ENCODE data around the gene PHF21B.

Gene PHF21B

GRCh38 chr22:45014654-45015053 lies 4.8 kb upstream of the PHF21B start:
- DNase-seq (ENCODE audit: low read depth in 2 of 2): no peak

- no peak for DNase-seq (ENCODE audit: low read depth in 2 of 2)
Observed at GRCh38 chr22:45013138-45013537, 3.3 kb upstream of the PHF21B start.

GRCh38 chr22:45010532-45010900 lies 711 bp upstream of the PHF21B start:
- no peak for DNase-seq (ENCODE audit: low read depth in 2 of 2)

GRCh38 chr22:45008751-45009605 lies 827 bp downstream of the PHF21B start:
- DNase-seq (ENCODE audit: low read depth in 2 of 2): no peak

- no peak for DNase-seq (ENCODE audit: low read depth in 2 of 2)
Observed at GRCh38 chr22:45008186-45008681, 1.6 kb downstream of the PHF21B start.

- no peak for DNase-seq (ENCODE audit: low read depth in 2 of 2)
Observed at GRCh38 chr22:45007391-45008185, 2.2 kb downstream of the PHF21B start.

- DNase-seq (ENCODE audit: low read depth in 2 of 2): no peak
Observed at GRCh38 chr22:45006964-45007390, 2.8 kb downstream of the PHF21B start.

GRCh38 chr22:45006111-45006963 lies 3.5 kb downstream of the PHF21B start:
- no peak for DNase-seq (ENCODE audit: low read depth in 2 of 2)

- no peak for DNase-seq (ENCODE audit: low read depth in 2 of 2)
Observed at GRCh38 chr22:45001653-45002052, 8.2 kb downstream of the PHF21B start.

- no peak for DNase-seq (ENCODE audit: low read depth in 2 of 2)
Observed at GRCh38 chr22:45000330-45000729, 9.5 kb downstream of the PHF21B start.

GRCh38 chr22:44999687-45000086 lies 10.1 kb downstream of the PHF21B start:
- DNase-seq (ENCODE audit: low read depth in 2 of 2): no peak

GRCh38 chr22:44999231-44999630 lies 10.6 kb downstream of the PHF21B start:
- no peak for DNase-seq (ENCODE audit: low read depth in 2 of 2)

GRCh38 chr22:44998296-44998695 lies 11.5 kb downstream of the PHF21B start:
- no peak for DNase-seq (ENCODE audit: low read depth in 2 of 2)

- no peak for DNase-seq (ENCODE audit: low read depth in 2 of 2)
Observed at GRCh38 chr22:44997060-44997459, 12.7 kb downstream of the PHF21B start.

- DNase-seq (ENCODE audit: low read depth in 2 of 2): no peak
Observed at GRCh38 chr22:44996648-44997047, 13.2 kb downstream of the PHF21B start.

- no peak for DNase-seq (ENCODE audit: low read depth in 2 of 2)
Observed at GRCh38 chr22:44996120-44996519, 13.7 kb downstream of the PHF21B start.

GRCh38 chr22:44995715-44996114 lies 14.1 kb downstream of the PHF21B start:
- DNase-seq (ENCODE audit: low read depth in 2 of 2): no peak

- DNase-seq (ENCODE audit: low read depth in 2 of 2): no peak
Observed at GRCh38 chr22:44995105-44995514, 14.7 kb downstream of the PHF21B start.

GRCh38 chr22:44994399-44995104 lies 15.3 kb downstream of the PHF21B start:
- DNase-seq (ENCODE audit: low read depth in 2 of 2): no peak

- no peak for DNase-seq (ENCODE audit: low read depth in 2 of 2)
Observed at GRCh38 chr22:44992166-44992565, 17.6 kb downstream of the PHF21B start.

GRCh38 chr22:44991218-44991617 lies 18.6 kb downstream of the PHF21B start:
- no peak for DNase-seq (ENCODE audit: low read depth in 2 of 2)

Data from stimulated activated CD8-positive, alpha-beta memory T cell treated with anti-CD3 and anti-CD28 coated beads, Interleukin-2, amount 100 ng/mL, for 48 hours (primary cell).